NCI-H524 treated with DMSO at 0.1 percent for 48 hours (cell line): ENCODE measurements around the gene ELMO1.
A peak's percentile ranks its signal among the peaks of the same experiment; 100 is the strongest.
"Not testable (repeated sequence)": the region's sequence is repeated elsewhere in the genome, so short reads cannot be mapped to it uniquely, and the experiment has no call there.

Source experiments
- DNase-seq: peaks from one replicate; lab custom pipeline; 2025; lab: John Stamatoyannopoulos, UW

Gene ELMO1

DNA sequence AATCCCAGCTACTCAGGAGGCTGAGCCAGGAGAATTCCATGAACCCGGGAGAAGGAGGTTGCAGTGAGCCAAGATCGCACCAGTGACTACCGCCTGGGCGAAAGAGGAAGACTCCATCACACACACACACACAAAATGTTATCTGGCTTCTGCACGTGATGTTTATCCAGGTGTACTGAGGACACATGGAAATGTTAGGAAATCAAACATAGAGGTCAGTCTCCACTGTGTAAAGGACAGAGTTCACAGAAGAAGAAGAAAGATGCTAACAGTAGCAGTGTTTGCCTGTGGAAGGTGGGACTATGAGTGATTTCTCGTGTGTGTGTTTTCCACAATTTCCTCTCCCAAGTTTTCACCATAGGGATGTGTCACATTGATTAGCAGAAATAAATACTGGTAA, 256.9 kb downstream of the ELMO1 start:
- no peak for DNase-seq

DNA sequence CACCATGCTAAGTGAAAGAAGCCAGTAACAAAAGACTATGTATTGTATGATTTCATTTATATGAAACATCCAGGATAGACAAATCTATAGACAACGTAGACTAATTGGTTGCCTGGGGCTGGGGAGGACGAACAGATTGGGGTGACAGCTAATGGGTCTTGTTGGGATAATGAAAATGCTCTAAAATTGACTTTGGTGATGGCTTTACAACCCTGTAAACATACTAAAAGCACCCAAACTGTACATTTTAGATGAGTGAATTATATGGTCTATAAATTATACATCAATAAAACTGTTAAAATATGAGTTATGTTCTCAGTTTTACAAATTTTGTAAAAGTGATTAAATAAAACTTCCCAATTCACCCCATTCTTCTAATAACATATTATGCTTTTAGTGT, 261.5 kb downstream of the ELMO1 start:
- no peak for DNase-seq

DNA sequence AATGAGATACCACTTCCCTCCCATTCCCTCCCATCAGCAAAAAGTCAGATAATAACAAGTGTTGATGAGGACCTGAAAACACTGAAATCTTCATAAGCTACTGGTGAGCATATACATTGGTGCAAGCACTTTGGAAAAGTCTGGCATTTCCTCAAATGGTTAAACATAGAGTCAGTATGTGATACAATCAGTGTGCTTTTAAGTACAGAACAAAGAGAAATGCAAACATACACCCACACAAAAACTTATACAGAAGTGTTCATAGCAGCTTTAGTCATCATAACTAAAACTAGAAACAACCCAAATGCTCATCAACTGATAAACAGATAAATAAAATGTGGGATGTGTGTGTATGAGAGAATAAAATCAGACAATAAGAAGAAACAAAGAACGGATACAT, 261.9 kb downstream of the ELMO1 start:
- no peak for DNase-seq

GRCh38 chr7:37181550-37181932, 267.1 kb downstream of the ELMO1 start:
- no peak for DNase-seq

GRCh38 chr7:37180828-37181549, 267.7 kb downstream of the ELMO1 start:
- DNase-seq: no peak

GRCh38 chr7:37176079-37176478, 272.6 kb downstream of the ELMO1 start:
- no peak for DNase-seq

GRCh38 chr7:37174460-37174859, 274.2 kb downstream of the ELMO1 start:
- DNase-seq: no peak

DNA sequence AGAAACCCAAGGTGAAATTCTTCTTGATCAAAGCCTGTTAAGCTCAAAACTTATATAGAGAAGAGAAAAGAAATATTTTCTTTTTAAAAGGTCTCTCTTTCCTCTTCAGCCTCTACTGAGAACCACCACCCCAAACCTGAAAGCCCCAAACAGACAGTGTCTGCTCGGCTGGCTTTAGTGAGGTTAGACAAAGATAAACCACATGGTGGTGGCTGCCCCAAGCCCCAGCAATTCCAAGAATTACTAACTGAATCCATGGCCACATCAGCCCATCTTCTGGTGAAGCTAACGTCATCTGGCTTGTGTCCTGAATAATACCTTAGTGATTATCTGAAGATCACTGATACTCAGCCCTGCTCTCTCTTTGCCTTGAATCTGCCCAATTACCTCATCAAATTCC, 275.0 kb downstream of the ELMO1 start:
- no peak for DNase-seq

DNA sequence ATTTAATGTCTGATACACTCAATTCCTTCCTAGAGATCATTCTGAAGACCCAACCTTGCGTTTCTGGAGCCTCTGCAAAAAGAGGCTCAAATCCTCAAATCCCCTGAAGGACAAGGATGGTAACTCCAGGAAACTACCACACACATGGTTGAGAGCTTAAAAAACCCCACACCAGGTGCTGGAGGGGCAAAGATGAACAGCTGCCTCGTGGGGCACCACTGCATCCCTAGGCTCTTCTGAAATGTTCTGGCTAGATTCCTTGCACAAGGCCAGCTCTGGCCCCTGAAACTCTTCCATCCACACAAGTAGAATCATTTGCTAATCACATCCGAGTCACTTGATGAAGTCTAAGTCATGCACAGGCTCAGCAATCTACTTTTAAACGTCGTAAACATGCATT, 286.6 kb downstream of the ELMO1 start:
- DNase-seq: peak; percentile 31

- no peak for DNase-seq
Measured at GRCh38 chr7:37160656-37161055, 288.0 kb downstream of the ELMO1 start.

- no peak for DNase-seq
Measured at GRCh38 chr7:37153376-37153775, 295.3 kb downstream of the ELMO1 start.

DNA sequence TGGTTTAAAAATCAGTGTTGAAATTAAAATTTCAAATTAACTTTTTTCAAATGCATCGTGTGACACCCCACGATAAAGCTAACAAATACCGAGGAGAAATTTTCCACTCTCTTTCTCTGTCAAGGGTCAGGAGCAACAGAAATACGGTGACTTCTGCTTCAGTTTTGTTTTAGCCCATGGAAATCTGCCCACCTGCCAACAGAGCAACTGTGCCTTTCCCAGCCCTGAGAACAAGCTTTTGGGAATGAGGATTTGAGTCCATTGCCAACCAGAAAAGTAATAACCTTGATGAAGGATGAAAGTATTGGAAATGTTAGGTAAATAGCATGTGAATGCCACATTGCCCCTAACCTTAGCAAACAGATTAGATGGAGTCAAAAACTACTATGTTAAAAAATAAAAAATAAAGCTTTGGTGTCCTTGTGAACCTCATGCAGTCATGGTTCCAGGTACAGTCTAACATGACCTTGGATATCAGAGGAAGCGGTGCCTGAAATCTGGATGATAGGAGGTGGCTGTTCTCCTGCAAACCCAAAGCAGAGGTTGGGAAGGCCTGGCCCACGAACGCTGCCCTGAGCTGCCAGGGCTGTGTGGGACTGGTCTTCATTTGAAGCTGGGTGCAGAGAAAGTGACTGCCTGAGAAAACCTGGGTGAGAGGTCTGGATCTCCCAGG, 296.8 kb downstream of the ELMO1 start:
- no peak for DNase-seq

- no peak for DNase-seq
Measured at GRCh38 chr7:37150856-37151255, 297.8 kb downstream of the ELMO1 start.

GRCh38 chr7:37150180-37150579, 298.5 kb downstream of the ELMO1 start:
- no peak for DNase-seq

GRCh38 chr7:37149773-37150124, 298.9 kb downstream of the ELMO1 start:
- no peak for DNase-seq

DNA sequence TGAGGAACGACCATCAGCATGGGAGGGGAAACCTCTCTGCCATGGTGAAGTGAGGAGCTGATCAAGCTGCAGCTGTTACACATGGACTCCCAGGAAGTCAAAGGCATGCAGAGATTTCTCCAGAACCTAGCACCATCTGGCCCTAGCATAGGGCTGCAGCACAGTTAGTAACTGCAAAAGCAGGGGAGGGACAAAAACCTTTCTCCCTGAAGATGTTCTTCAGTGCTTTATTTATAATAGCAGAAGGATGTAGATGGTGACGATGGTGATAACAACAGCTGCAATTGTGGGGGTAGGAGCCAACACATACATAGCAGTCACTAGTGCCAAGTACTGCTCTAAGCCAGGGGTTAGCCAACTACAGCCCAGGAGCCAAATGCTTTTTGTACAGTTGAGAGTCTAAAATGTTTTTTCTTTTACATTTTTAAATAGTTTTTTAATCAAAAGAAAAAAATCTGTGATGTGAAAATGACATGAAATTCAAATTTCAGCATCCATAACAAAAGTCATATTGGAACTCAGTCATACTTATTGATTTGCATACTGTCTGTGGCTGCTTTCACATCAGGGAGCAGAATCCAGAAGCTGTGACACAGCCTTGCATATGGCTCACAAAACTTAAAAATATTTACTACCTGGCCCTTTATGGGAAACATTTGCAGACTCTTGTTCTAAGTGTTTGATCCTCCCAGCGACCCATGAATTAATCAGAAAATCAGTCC, 299.5 kb downstream of the ELMO1 start:
- peak; percentile 17 for DNase-seq

DNA sequence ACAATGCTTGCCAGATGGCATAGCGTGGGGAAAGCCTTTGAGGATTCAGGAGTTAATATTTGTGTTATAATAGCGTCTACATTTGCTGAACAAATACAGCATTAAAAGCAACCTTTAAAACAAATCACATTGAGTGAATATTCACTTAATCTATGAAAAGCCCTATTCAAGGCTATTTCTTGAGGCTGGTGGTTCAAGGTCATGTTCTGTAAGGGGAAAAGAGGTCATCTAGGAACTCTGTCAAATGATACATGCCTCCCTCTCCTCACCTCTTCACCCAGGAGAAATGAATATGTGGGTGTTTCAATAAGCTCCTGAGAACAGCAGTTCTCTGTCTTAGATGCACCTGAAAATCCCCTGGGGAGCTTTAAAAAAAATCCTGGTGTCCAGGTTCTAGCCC, 303.0 kb downstream of the ELMO1 start:
- DNase-seq: no peak

- DNase-seq: no peak
Measured at GRCh38 chr7:37144423-37144822, 304.2 kb downstream of the ELMO1 start.

DNA sequence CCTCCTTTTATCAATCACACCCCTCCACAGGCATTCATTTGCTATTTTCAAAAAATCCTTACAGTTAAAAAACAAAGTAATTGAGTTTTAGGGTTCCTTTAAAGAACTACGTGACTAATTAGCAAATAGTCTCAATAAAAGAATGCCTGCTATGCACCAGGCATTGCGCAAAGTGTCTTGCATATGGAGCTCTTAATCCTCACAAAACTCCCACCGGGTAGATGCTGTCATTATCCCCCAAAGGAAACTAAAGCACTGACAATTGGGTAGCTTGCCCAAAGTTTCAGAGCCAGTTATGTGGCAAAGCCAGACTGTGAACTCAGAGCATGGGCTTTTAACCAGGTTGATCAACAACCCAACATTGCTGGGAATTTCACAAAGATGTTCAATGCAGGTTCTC, 305.7 kb downstream of the ELMO1 start:
- DNase-seq: no peak

GRCh38 chr7:37141742-37142141, 306.9 kb downstream of the ELMO1 start:
- DNase-seq: no peak

- not testable (repeated sequence) for DNase-seq
Measured at GRCh38 chr7:37133902-37134301, 314.8 kb downstream of the ELMO1 start.

GRCh38 chr7:37131855-37132254, 316.8 kb downstream of the ELMO1 start:
- no peak for DNase-seq

DNA sequence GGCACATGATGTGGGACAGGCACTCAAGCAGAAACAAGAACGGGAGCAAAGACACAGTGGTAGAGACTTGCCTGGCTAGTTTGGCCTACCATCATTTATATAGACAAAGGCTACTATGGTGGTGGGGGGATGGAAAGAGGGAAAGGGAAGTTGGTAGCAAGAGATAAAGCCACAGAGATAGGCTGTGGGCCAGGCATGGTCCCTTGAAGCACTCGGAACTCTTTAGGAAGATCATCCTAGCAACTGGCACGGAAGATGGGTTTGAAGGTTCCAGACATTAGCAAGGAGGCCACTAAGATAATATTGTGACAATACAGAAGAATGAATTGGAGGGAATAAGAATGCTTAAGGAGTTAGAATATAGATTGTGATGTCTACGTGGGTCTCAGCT, 319.6 kb downstream of the ELMO1 start:
- no peak for DNase-seq
